ENCODE data around the gene SCML1.

The SCML1 gene, protein sequence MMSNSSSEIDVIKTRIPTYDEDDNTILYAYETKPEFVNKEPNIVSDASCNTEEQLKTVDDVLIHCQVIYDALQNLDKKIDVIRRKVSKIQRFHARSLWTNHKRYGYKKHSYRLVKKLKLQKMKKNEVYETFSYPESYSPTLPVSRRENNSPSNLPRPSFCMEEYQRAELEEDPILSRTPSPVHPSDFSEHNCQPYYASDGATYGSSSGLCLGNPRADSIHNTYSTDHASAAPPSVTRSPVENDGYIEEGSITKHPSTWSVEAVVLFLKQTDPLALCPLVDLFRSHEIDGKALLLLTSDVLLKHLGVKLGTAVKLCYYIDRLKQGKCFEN

DNA sequence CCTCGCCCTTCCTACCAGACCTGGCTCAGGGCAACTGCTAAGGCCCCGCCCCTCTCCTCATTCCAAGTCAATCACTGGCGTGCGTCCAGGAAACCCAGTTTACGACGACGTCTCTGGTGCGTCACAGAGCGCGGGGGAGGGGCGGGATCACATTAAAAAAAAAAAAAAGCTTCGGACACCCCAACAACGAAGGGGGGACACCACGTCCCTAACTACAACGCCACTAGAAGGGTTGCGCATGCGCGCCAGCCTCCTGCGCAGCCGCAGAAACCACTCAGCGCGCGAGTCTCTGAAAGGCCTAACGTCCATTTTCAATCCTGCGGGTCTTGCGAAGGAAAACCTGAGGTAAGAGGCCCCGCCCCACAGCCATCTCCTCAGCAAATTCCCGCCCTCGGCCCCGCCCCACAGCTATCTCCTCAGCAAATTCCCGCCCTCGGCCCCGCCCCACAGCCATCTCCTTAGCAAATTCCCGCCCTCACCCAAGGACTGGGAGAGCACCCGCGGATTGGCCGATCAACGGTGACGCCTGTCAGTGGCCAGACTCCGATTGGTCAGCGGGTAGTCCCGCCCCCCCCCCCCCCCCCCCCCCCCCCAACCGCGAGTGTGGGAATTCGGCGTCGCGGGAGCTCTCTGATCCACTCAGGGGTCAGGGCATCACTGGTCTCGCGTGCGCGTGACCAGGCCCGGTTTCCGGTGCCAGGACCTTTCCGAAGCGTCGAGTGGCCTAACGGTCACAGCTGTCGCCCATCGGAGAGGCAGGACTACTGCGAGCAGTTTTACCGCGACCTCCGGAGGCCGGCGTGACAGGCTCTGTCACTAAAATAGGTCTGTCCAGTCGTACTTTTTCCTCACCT is at the start of gene SCML1:
Gene SCML1 (plus strand): TSS at position 638 of the 854 bp plus-strand sequence. CDS start 6,694 bp downstream, outside the sequence.
- DNase-seq = peak; percentile 94

DNA sequence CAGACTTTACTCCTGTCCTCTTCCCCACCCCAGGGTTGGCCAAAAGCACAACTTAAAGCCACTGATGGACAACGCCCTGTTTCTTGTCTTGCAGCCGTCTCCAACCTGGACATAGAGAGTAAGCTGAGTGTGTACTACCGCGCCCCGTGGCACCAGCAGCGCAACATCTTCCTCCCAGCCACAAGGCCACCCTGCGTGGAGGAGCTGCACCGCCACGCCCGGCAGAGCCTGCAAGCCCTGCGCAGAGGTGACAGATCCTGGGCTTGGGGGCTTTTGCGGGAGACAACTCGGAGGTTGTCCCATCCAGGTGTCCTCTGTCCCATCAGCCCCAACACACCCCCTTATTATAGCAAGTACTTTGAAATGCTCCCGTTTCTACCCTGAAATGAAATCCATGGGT is 49.6 kb upstream of the SCML1 start:
- DNase-seq = no peak

DNA sequence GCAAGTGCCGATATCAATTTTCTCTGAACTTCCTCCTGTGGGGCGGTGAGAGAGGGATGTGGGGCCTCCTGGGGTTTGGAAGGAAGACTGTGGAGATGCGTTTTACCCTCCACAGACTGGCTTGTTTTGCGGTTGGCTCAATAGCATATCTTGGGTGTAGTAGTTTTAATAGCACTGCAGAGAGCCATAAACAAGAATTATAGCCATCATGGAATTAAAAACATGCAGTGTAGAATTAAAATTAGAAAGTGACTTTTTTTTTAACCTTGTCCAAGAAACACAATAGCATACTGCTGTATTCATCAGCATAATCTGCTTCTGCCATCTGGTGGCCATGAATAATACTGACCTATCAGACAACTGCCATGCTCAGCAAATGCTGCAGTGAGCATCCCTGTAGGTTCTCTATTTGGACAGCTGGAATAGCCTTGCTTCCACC is 47.3 kb upstream of the SCML1 start:
- no peak for DNase-seq

DNA sequence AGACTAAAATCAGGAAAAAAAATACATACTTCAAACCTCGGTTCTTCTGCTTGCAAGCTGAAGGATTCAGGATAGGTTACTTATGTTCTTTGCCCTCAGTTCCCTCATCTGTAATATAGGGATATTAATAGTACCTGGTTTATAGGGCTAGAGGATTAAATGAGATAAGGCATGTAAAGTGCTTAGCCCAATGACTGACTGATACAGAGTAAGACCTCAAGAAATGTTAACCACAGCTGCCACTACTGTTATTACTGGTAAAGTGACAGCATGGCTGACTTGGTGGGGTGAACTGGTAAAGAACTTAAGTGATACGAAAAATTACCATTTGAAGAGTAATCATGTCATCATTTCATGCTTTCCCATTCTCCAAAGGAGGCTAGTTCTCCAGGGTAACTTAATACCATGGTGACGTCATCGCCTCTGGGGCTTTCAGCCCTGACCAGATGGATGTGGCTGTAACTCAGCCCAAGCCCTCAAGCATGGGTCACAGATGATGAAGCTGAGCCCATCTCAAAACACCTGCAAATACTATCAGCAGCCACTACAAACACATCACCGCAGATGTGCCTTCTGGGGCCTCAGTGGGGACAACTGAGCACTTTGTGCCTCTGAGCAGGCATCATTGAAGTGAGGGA is 44.5 kb upstream of the SCML1 start:
- DNase-seq = no peak

DNA sequence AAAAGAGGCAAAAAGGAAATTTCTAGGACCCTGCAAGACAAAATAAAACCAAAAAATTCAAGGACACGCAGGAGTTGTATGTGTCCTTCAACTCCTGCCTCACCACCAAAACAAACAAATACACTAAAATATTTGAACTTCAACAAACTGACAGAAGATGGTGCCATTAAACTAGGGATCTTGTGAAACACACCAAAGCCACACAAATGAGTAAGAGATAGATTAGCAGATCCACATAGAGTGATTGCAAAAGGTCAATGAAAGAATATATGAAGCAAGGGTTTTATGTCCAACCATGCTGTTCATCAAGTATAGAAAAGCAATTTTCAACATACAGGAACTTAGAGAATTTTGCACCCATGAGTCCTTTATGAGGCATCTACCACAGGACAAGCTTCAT is 40.1 kb upstream of the SCML1 start:
- DNase-seq = no peak

DNA sequence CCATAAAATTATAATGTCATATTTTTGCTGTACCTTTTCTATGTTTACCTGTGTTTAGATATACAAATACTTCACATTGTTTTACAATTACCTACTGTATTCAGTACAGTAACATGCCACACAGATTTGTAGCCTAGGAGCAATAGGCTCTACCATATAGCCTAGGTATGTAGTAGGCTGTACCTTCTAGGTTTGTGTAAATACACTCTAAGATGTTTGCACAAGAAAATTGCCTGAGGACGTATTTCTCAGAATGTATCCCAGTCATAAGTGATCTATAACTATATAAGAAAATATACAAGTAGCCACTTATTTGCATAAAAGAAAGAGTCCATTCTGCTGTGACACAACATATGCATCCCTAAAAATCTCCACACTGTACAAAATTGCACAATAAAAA is 36.3 kb upstream of the SCML1 start:
- no peak for DNase-seq

DNA sequence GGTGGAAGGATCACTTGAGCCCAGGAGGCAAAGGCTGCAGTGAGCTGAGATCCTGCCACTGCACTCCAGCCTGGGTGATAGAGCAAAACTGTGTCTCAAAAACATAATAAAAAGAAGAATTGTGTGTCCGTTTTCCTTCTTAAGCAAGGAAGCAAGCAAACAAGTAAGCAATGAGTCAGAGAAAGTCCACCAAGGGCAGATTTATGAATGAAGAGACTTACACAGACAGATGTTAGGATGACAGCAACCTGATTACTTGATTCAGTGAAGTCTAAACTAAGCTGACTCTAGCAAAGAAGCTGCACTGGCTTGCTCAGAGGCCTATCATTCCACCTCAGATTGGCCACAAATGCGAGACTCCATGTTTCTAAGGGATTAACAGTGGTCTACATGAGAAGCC is 34.1 kb upstream of the SCML1 start:
- no peak for DNase-seq

DNA sequence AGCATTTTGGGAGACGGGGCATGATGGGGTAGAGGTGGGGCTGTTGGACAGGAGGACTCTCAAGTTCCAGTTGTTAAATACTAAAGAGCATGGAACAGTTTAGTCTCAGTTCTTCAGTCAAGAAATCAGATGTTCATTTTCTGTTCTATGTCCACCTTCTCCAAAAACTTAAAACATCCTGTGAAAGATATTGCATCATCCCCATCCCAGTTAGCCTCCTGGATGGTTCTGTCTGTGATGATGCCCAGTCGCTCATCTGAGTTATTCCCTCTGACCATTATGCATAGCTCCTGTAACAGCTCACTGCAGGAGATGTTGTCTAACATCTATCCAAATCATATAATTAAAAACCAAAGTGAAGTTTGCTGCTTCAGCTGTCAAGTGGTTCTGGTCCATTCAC is 32.1 kb upstream of the SCML1 start:
- no peak for DNase-seq

DNA sequence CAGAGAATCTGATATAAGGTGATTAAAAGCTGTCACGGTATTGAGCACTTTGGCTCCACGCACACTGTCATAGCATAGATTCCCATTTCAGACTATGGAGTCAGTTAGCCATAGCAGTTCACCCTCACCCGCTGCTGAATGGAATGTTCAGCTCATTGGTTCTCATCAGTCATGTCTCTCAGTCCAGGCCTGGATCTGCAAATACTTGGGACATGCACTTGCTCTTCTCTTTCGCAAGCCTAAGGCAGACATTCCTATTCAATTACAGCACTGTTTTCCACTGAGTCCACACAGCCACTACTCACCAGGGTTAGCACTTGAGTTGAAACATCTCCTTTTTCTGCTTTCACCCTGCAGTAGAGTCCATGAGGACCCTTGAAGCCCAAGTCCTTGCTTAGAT is 30.6 kb upstream of the SCML1 start:
- DNase-seq = no peak

DNA sequence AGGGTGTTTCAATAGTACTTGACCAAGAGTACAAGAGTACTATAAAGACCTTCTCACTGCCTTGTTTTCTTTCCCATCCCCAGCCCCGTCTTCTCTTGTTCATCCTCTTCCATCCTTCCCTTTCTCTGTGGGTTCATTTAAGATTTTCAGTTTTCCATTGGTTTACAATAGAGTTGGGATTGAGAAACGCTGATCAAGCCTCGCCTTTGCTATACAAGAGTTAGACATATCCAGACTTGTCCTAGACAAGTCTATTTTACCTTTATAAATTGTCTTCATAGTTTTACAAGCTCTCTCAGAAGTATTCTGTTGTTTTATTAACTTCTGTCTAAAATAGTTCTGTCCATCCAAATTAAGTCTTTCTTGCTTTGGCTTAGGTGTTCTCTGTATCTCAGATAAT is 29.6 kb upstream of the SCML1 start:
- no peak for DNase-seq

DNA sequence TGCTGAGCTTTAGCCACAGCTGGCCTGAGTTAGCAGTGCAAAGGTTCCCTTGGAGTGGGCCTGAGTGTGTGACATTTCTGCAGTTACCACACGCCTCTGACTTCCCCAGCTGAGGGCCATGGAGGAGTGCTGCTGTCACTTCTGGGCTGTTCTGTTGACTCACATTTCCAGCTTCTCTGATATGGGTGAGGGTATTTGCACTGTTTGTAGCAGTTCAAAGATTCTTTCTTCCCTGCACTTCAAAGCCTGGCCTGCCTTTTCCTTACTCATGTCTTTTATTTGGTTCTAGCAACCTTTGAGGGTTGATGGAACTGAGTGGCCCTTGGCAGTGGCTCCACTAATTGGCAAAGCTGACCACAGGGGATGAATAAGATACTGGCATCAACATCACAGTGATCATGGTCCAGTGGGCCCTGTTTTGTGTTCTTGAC is 26.4 kb upstream of the SCML1 start:
- DNase-seq = no peak

DNA sequence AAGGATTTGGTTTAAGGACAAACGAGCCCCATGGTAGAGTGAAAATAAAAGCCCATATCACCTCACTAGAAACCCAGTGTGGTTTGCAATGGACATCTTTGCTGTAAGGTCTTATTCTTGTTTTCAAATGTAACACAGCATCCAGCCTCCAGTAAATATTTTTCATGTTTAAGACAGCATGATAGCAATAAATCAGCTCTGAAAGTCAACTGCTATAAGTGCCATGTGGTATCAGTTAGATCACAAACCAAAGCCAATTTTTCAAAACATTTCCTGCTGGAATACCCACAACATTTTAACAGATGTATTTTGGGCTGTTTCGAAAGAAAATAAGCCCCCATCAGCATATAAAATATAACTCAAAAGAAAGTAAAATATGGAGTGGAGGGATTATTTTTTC is 24.0 kb upstream of the SCML1 start:
- DNase-seq = no peak

DNA sequence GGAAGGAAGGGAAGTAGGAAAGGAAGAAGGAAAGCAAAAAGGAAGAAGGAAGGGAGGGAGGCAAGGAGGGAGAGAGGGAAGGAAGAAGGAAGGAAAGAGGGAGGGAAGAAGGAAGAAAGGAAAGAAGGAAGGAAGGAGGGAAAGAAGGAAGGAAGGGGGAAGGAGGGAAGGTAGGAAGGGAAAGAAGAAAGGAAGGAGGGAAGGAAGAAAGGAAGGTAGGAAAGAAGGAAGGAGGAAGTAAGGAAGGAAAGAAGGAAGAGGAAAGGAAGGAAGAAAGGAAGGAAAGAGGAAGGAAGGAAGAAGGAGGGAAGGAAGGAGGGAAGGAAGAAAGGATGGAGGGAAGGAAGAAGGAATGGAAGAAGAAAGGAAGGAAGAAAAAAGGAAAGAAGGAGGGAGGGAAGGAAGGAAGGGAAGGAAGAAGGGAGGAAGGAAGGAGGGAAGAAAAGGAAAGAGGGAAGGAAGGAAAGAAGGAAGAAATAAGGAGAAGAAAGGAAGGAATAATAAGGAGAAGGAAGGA is 18.6 kb upstream of the SCML1 start:
- DNase-seq = no peak

DNA sequence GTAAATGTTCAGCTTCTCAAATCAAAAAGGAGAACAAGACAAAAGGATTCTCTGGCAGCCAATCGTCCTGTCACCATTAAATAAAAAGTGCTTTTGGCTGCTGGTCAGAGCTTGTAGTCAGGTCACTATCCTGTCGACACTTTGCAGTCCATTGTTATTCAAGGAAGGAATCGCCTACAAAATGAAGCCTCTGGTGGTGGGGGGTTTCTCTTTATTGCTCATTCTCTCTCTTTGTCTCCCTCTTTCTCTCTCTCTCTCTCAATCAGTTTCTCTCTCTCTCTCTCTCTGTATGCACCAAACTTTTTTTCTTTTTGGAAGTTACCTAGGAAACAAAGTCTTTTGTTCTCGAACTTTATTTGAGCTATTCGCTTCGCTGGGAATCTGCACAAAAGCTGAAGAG is 17.6 kb upstream of the SCML1 start:
- no peak for DNase-seq

DNA sequence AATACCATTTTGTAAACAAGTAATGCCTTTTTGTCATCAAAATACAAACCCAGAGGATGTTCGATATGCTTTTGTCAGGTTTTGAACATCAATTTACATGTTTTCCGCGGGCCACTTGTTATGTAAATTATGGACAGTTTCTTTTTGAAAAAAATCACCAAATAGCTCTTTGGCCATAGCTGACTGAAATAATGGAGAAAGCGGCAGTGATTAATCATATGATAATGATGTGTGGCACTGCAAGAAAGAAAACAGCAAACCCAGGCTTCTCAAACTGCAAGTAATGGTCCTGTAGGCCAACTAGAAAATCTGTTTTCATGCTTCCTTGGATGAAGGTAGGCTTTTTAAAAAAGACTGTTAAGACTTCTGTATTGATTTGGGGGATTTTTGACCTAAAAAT is 15.6 kb upstream of the SCML1 start:
- no peak for DNase-seq

DNA sequence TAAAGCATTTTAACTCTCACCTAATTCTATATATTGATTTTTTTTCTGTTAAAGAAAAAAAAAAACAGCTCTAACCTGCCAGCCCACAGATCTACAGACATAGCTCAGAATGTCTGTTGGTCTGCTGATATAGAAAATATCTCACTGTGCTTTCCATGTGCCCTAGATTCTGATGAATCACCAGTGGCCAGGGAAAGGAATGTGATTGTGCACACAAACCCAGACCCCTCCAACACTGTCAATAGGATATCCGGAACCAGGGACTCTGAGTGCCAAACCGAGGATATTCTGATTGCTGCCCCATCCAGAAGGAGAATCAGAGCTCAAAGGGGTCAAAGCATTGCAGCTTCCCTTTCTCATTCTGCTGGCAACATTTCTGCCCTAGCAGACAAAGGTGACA is 12.1 kb upstream of the SCML1 start:
- DNase-seq = no peak

DNA sequence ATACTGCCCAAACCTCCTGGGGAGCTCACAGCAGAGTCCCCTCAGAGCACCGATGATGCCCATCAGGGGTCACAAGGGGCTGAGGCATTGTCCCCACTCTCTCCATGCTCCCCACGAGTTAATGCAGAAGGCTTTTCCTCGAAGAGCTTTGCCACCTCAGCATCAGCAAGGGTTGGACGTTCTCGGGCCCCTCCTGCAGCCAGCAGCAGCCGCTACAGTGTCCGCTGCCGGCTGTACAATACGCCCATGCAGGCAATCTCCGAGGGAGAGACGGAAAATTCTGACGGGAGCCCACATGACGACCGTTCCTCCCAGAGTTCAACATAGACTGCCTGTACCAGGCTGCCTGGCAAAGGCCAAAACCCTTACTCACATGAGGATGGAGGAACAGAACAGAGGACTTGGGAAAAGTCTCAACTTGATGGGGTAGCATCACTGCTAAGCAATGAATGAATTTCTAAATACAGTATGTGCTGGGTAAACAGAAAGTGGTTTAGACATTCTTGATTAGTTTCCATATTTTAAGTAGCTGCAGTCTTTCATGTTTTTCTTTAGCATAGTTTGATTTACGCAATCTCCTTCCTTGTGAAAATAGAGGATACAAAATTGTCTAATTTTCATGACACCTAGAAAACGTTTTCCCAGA is 5.0 kb upstream of the SCML1 start:
- no peak for DNase-seq

DNA sequence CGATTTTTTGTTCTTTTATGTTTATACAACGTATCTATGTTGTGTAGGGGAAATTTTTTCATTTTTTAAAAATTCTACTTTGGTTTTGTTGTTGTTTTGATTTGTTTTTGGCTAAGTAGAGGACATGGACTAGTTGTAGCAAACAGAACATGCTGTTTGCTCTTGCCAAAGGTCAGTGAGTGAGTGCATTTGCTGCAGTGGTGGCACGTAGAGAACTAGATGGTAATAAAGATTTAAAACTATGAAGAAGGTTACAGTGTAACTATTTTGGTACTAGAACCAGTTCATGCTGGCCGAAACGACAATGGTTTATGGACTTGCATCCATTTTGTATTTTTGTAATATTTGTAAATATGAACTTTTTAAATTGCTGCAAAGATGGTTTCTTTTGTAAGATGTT is 1.9 kb upstream of the SCML1 start:
- DNase-seq = no peak

DNA sequence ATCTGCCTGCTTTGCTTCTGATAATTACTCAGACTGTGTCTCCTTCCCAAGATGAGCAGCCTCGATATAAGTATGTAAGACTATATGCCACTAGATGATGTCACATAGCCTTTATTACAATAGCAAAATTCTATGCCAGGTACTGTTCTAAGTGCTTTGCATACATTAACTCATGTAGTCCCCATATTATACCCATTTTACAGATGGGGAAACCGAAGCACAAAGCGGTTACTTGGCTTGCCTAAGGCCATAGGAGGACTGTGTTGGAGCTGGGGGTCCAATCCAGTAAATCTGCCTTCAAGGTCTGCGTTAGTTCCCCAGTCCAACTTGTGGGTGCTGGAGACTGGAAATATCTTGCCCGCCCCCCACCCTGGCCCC is 826 bp upstream of the SCML1 start:
- DNase-seq = no peak

DNA sequence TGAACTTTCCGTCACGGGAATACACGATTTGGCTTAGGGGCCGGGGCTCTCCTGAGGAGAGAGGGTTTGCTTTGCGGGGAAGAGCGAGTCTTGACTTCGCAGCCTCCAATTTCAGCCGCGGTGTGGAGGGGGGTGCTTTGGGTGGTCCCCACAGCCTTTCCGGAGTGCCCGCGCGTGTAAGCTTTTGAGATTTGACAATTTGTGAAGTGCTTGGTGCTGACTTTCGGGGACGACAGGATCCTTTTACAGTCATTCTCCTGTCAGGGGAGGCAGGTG is 355 bp downstream of the SCML1 start:
- DNase-seq = no peak

DNA sequence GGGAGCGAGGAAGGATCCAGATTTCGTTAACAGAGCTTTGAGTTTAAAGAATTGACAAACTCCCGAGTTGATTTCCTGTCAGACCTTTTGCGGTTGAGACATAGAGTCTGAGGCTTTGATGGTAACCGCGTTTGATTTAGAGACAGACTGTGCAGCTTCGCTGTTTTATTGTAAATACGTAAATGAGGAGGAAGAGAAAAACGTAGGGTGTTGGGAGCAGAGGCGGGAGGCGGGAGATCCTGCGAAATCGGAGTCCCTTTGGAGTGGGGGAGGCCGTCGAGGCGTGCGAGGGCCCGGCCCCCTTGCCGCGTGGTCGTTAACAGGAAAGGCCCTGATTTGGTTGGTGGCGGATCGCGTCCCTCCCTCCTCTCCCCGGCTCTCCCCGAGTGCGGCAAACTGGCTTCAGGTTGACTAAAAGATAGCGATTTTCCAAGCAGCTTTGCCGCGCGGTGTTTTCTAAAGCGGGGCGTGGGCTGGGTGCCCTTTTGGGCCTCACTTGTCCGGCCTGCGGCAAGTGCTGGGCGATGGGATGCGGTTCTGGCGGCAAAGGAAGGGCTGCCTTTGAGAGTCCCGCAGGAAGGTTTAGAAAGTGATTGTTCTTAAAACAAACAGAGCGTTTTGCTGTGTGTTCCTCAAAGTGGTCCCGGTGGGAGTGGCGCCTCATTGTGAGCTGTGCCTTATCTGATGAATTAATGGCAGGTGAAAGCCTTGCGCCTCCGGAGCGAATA is 857 bp downstream of the SCML1 start:
- peak; percentile 51 for DNase-seq

DNA sequence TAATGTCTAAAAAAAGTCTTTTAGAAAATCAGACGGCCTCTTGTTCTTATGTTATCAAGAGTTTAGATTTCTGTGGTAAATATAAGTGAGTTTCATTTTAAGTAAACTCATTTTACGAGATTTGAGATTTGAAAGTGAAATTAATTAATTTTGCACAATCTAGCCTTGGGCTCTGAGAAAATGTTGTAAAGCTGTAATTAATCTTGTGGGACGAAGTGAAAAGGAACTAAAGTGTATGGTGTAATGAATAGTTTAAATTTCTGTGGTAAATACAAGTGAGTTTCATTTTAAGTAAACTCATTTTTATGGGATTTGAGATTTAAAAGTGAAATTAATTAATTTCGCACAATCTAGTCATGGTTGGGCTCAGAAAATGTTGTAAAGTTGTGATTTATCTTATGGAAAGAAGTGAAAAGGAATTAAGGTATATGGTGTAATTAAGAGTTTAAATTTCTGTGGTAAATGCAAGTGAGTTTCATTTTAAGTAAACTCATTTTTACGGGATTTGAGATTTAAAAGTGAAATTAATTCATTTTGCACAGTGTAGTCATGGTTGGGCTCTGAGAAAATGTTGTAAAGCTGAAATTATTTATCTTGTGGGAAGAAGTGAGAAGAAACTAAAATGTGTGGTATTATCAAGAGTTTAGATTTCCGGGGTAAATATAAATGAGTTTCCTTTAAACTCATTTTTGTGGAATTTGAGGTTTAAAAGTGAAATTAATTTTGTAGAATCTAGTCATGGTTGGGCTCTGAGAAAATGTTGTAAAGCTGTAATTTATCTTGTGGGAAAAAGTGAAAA is 1.6 kb downstream of the SCML1 start:
- no peak for DNase-seq
